GM20431 (cell line): ENCODE data around the gene RING1.
"Not testable (repeated sequence)": the region's sequence is repeated elsewhere in the genome, so short reads cannot be mapped to it uniquely, and the experiment has no call there.

Experiments used
- in situ Hi-C: fragments of 300-500 bp; cut with MseI, MboI; formaldehyde crosslinking; loops from one replicate; pipeline ENCODE4 v1.15.0; 2020; ENCODE audit warnings: low sequenced_read_pairs; ENCODE audit not compliant: unreplicated experiment

Gene RING1

GRCh38 chr6:33204165-33204414 is 4.2 kb upstream of the RING1 start:
- in situ Hi-C loops: no loop called here

DNA sequence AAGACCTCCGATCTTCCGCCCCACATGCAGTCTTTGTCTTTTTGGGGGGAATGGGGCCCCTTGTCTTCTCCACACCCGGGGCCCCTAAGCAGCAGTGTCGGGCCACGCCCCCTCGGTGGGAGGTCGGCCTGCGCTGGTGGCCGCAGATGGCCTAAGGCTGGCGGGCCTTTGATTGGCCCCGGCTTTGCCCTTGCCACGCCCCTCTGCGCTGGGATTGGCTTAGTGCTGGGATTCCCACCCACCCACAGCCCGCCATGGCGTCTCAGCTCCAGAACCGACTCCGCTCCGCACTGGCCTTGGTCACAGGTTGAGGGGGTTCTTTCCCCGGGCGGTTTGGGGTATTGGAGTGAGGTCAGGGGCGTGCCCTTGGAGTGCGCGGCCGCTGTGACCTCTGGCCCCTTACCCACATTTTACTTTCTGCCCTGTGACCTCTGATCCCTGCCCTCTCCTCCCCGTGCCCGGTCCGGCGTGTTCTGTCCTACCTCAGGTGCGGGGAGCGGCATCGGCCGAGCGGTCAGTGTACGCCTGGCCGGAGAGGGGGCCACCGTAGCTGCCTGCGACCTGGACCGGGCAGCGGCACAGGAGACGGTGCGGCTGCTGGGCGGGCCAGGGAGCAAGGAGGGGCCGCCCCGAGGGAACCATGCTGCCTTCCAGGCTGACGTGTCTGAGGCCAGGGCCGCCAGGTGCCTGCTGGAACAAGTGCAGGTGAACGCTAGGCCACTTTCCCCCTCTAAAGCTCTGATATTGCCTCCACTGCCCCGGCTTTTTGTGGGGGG is 3.7 kb upstream of the RING1 start, which contains the start of gene HSD17B8:
Gene HSD17B8, plus strand, starts transcription at position 241 of the 776 bp plus-strand sequence. Its CDS starts 14 bp downstream, at position 255.
- in situ Hi-C loops: no loop called here

DNA sequence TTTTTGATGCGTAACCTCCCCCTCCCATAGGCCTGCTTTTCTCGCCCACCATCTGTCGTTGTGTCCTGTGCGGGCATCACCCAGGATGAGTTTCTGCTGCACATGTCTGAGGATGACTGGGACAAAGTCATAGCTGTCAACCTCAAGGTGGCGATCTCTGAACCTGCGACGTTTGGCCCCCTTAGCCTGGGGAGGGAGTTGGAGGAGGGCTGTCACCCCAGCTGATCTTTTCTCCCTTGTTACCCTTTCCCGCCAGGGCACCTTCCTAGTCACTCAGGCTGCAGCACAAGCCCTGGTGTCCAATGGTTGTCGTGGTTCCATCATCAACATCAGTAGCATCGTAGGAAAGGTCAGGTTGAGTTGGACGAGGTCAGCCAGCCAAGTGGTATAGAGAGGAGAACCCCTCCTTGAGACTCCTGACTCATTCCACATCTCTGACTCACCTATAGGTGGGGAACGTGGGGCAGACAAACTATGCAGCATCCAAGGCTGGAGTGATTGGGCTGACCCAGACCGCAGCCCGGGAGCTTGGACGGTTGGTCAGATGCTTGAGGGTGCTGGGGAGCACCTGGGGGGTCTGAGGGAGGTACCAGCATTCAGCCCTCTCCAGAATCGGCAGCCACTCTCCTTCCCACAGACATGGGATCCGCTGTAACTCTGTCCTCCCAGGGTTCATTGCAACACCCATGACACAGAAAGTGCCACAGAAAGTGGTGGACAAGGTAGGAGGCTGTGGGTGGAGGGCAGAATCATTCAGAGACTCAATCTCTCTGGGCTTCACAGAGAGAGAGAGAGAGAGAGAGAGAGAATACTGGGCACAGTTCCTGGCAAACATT is 2.9 kb upstream of the RING1 start:
- in situ Hi-C loops: no loop called here

GRCh38 chr6:33206027-33206863 is 2.1 kb upstream of the RING1 start:
- in situ Hi-C loops: no loop called here

DNA sequence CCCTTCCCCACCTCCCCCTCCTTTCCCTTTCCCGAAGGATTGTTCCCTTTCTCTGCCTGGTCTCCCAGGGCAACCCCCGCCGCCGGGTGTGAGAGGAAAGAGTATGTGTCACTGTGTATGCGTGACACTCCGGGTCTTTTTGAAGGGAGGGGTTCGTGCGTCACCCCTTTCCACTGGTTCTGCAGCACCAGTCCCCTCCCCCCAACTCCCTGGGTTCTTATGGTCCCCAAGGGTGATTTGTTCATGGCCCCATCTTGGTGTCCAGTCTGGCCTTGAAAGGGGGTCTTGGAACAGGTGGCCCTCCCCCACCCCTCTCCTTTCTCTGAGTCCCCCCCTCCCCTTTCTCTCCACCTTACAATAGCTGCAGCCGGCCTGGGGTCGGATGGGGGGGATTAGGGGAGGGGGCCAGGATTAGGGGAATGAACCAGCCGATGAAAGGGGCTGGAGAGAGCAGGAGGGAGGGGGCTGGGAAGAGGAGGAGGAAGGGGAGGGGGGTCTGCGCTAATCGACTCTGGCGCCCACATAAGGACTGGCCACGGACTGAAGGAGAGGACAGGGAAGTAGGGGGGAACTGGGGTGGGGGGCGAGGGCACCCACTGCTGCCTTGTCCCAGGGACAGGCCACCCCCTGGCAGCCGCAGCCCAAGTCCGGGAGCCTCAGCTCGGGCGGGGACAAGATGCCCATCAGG is 1.3 kb upstream of the RING1 start:
- in situ Hi-C loops: no loop called here

DNA sequence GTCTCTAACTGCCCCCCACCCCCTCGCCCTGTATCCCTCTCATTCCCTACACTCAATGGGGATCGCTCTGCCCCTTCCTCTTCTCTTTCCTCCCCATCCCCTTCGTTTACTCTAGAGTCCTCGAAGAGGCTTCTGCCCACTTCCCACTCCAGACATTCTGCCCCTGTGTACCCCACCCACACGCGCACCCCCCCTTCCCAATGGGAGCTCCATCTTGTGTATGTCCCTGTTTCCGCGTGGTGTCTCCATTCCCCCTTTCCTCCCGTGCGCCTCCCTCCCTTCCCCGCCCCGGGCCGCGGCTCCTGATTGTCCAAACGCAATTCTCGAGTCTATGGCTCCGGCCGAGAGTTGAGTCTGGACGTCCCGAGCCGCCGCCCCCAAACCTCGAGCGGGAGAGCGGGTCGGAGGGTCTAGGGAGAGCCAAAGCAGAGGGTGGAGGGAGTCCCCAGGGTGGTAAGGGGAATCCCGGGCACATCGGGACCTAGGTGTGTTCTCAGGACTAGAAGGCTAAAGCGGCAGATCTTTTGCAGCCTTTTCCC is 679 bp upstream of the RING1 start:
- in situ Hi-C loops: no loop called here

DNA sequence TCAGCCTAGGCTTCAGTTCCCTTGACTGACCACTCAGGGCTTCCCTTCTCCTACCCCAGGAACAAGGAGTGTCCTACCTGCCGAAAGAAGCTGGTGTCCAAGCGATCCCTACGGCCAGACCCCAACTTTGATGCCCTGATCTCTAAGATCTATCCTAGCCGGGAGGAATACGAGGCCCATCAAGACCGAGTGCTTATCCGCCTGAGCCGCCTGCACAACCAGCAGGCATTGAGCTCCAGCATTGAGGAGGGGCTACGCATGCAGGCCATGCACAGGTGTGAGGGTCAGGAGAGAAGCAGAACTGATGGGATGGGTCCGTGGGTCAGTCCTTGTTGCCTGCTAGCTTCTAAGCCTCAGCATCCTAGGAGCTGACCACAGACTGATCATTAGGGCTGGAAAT is 1.6 kb downstream of the RING1 start:
- in situ Hi-C loops: no loop called here

- in situ Hi-C loops: no loop called here
Measured at GRCh38 chr6:33211136-33211535, 2.8 kb downstream of the RING1 start.

DNA sequence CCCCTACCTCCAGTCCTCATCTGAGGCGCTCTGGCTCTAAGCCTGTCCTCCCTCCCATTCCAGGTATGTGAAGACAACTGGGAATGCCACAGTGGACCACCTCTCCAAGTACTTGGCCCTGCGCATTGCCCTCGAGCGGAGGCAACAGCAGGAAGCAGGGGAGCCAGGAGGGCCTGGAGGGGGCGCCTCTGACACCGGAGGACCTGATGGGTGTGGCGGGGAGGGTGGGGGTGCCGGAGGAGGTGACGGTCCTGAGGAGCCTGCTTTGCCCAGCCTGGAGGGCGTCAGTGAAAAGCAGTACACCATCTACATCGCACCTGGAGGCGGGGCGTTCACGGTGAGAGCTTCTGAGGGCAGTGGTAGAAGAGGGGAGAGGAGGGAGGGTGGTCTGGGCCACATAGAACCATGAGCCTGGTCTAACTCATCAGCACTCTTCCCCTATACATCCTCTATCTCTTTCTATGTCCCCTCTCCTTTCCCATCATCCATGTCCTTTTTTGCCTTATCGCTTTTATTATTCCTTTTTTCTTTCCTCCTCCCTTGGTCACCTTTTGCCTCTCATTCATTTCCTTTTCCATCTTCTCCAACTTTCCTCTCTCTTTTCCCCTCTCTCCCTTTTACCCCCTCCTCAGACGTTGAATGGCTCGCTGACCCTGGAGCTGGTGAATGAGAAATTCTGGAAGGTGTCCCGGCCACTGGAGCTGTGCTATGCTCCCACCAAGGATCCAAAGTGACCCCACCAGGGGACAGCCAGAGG is 3.5 kb downstream of the RING1 start:
- in situ Hi-C loops: no loop called here

DNA sequence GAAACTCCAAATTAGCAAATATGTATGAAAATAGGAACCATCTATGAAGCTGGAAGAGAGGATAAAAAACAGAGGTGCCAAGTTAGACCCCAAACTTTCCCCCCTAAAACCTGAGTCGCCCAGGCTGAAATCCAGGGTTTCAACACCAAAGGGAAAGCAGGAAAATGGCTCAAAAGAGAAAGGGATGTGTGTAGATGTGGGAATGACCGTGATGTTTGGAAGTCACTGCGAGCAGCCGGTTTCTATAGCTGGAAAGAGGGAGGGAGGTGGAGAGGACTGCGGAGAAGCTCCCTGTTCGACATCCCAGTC is 4.5 kb downstream of the RING1 start:
- in situ Hi-C loops: no loop called here

DNA sequence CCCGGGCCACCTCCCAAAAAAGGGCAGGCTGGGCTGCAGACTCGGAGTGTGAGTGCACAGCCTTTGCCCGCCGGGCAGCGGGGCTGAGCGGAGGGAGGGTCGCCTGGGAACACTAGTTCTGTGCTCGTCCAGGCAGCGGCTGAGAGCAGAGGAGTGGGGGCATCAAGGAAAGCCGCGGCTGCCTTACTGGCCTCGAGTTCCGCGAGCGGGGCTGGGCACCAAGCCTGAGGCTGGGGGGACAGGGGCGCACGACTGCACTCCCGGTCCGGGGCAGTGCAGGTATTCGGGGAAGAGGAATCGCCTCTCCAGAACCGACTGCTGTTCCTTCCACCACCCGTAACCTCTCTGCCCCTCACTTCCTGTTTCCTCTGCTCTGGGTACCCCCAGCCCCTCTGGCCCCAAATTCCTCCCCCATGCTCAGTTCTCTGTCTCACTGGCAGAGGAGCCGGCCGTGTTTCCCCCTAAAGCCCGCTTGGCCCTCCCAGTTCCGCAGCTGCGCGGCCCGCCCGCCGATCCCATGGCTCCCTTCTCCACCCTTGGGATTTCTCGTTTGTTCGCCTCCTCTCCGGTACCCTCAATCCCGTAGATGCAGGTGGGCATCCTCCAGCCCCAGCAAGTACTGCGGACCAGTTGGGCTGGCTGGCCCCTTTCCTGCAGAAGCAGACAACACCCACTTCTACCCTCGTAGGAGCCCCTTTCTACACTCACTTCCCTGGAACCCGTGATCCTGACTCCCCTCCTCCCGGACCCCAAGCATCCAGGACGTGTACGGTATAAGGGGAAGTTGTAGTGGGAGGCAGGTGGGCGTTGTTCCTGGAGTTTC is 5.1 kb downstream of the RING1 start:
- in situ Hi-C loops: no loop called here

- in situ Hi-C loops: no loop called here
Measured at GRCh38 chr6:33213989-33214335, 5.7 kb downstream of the RING1 start.

- in situ Hi-C loops: no loop called here
Measured at GRCh38 chr6:33215271-33216116, 7.2 kb downstream of the RING1 start.

DNA sequence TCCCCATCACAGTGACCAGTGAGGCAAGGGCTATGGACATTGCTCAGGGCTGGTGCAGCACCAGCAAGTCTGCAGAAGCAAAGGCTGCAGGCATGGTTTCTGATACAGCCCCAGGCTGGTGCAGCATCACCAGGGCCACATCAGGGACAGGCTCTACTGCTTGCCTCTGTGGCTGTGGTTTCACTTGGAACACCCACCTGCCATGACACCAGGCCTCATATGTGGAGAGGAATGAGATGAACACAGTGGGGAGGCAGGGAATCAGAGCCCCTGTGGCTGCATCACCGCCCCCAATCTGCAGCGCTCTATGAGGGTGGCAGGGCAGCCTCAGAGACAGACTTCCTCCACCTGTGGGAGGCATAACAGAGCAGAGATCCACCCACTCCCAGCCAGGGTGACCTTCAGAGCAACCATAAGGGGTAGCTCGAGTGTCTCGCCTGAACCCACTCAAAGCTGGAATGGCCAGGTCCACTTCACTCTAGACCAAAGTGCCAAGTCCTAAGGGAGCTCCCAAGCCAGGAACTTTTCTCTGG is 7.9 kb downstream of the RING1 start:
- in situ Hi-C loops: no loop called here

DNA sequence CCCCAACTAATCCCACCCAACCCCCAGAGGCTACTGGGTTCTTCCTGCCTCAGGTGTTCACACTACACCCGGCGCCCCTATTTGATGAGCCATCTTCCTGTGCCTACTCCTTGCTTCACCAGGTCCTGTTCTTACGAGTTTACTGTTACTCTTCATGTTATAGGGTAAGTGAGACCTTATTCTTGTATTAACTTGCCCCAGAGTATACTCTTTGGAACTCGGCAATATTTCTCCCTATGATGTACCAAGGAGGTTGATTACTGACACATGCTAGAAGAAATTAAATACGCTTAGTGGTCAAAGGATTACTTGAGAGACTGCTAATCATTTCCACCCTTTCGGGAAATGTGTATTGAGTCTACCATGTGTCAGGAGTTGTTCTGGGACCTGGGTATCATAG is 8.9 kb downstream of the RING1 start:
- in situ Hi-C loops: no loop called here

DNA sequence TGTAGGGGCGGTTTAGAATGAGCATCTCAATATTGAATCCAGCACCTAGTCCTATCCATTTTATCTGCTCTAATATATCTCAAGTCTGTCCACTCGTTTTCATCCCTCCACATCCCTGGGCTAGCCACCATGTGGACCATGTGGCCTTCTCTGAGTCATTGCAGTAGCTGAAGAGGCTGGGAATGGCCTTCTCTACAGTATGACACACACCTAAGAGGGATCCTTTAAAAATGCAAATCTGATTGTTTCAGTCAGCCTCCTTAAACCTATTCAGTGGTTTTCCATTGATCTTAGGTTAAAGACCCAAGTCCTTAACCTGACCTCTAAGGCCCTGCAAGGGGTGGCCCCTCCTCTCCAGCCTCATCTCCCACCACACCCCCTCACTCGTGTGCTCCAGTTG is 9.4 kb downstream of the RING1 start:
- in situ Hi-C loops: no loop called here

- in situ Hi-C loops: not testable (repeated sequence)
Measured at GRCh38 chr6:33226503-33227120, 18.3 kb downstream of the RING1 start.
